ENCODE data around the gene GABPB2.

Gene GABPB2

DNA sequence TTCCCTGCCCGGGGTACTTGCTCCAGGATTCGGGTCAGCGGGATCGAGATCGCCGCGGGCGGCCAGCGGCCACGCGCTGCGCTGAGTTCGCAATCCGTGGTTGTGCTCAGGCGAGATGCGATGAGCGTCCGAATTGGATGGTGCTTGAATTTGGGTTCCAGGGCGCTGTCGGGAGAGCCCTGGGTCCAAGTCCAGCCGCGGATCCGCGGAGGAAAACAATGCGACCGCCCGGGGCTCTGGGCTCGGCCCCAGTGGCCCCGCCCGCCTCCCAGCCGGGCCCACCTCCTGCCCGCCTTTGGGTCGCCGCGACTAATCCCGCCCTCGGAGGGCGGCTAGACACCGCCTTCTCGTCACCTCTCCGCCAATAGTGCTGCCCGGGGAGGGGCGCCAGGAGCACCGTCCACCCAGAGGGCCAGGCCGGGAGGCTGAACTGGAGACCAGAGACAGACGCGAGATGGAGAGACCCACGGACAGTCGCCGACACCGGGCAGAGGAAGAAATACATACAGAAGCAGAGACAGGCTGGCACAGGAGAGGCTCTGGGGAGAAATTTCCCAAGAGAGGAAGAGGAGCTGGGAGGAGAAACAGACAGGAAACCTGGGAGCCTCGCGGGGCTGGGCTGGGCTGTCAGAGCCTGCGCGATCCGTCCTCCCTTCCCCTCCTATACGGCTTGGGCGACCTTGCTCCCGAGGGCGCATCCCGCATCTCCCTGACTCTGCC is 76.0 kb downstream of the GABPB2 start, which contains the start of gene SEMA6C:
SEMA6C (minus strand) TSS at position 220 of the 720 bp plus-strand sequence. CDS start 4,010 bp downstream, outside the sequence.
- H3K27me3 ChIP-seq (ENCODE audit: insufficient read depth, poor library complexity, severe bottlenecking), result no peaks in the 10 kb centered on the region
- peak; percentile 98 for ATAC-seq (ENCODE audit: low read depth)
- peak; percentile 92 for DNase-seq (ENCODE audit: low spot score)
- TF ChIP-seq, protein P1, sequence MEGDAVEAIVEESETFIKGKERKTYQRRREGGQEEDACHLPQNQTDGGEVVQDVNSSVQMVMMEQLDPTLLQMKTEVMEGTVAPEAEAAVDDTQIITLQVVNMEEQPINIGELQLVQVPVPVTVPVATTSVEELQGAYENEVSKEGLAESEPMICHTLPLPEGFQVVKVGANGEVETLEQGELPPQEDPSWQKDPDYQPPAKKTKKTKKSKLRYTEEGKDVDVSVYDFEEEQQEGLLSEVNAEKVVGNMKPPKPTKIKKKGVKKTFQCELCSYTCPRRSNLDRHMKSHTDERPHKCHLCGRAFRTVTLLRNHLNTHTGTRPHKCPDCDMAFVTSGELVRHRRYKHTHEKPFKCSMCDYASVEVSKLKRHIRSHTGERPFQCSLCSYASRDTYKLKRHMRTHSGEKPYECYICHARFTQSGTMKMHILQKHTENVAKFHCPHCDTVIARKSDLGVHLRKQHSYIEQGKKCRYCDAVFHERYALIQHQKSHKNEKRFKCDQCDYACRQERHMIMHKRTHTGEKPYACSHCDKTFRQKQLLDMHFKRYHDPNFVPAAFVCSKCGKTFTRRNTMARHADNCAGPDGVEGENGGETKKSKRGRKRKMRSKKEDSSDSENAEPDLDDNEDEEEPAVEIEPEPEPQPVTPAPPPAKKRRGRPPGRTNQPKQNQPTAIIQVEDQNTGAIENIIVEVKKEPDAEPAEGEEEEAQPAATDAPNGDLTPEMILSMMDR (IDR thresholded peaks at IDR 0.05; ENCODE audit: poor library complexity, severe bottlenecking), result no peak
- no peak within 1 kb of the TSS for H3K27ac ChIP-seq (ENCODE audit: poor library complexity, severe bottlenecking)
- H3K4me1 ChIP-seq (ENCODE audit: insufficient read depth, poor library complexity, severe bottlenecking), result no peaks in the 10 kb centered on the region
- peak within 1 kb of the TSS; percentile 39 for H3K4me3 ChIP-seq (ENCODE audit: severe bottlenecking)
- no peaks in the 10 kb centered on the region for H3K36me3 ChIP-seq (ENCODE audit: low read depth)
- no peaks in the 10 kb centered on the region for H3K9me3 ChIP-seq (ENCODE audit: severe bottlenecking)

DNA sequence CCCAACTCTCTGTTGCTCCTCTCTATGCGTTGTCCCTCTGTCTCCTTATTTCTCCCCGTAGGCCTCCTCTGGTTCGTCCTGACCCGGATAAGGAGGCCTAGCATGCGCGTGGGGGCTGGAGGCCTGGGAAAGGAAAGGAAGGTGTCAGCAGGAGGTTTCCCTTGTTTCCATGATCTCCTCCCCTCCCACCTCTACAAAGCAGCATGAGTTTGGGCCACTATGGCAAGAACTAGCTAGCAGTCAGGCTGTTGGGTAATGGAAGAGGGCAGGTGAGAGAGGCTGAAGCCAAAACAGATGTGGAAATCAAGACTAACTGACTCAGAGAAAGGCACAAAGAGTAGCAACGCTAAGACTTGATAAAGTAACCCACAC is 76.6 kb downstream of the GABPB2 start:
- no peaks in the 10 kb centered on the region for H3K9me3 ChIP-seq (ENCODE audit: severe bottlenecking)
- DNase-seq (ENCODE audit: low spot score) (no peak), ATAC-seq (ENCODE audit: low read depth) (no peak; the same call in 2 of the 3 replicates)
- H3K4me1 ChIP-seq (ENCODE audit: insufficient read depth, poor library complexity, severe bottlenecking), result no peaks in the 10 kb centered on the region
- H3K27me3 ChIP-seq (ENCODE audit: insufficient read depth, poor library complexity, severe bottlenecking), result no peaks in the 10 kb centered on the region
- no peak overlapping the region for H3K27ac ChIP-seq (ENCODE audit: poor library complexity, severe bottlenecking)
- H3K36me3 ChIP-seq (ENCODE audit: low read depth), result no peaks in the 10 kb centered on the region
- H3K4me3 ChIP-seq (ENCODE audit: severe bottlenecking), result peak overlapping the region; percentile 39
- TF ChIP-seq, protein P1 (IDR thresholded peaks at IDR 0.05; ENCODE audit: poor library complexity, severe bottlenecking), result no peak

GRCh38 chr1:151147665-151148064 is 77.1 kb downstream of the GABPB2 start:
- TF ChIP-seq, protein P1 (IDR thresholded peaks at IDR 0.05; ENCODE audit: poor library complexity, severe bottlenecking), result no peak
- no peaks in the 10 kb centered on the region for H3K9me3 ChIP-seq (ENCODE audit: severe bottlenecking)
- DNase-seq (ENCODE audit: low spot score) (no peak), ATAC-seq (ENCODE audit: low read depth) (no peak)
- no peak overlapping the region for H3K27ac ChIP-seq (ENCODE audit: poor library complexity, severe bottlenecking)
- no peak overlapping the region for H3K4me3 ChIP-seq (ENCODE audit: severe bottlenecking)
- H3K36me3 ChIP-seq (ENCODE audit: low read depth), result no peaks in the 10 kb centered on the region
- H3K4me1 ChIP-seq (ENCODE audit: insufficient read depth, poor library complexity, severe bottlenecking), result no peaks in the 10 kb centered on the region
- H3K27me3 ChIP-seq (ENCODE audit: insufficient read depth, poor library complexity, severe bottlenecking), result no peaks in the 10 kb centered on the region

DNA sequence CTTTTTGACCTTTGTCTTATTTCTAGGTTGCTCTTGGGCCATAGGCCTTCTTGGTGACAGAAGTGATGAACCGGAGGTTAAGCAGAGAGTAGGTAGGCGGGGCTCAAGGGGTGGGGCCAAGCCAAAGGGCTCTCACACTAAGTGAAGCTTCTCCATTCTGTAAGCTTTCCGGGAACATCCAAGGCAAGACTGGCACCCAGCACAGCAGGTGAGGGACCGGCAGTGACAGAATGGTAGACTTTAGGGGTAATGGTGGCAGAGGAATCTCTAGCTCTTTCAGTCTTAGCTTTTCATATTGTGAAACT is 85.9 kb downstream of the GABPB2 start, which contains the start of gene TNFAIP8L2:
TNFAIP8L2 (plus strand) TSS at position 135 of the 305 bp plus-strand sequence. CDS start 2,049 bp downstream, outside the sequence.
- H3K27ac ChIP-seq (ENCODE audit: poor library complexity, severe bottlenecking), result no peak within 1 kb of the TSS
- no peaks in the 10 kb centered on the region for H3K27me3 ChIP-seq (ENCODE audit: insufficient read depth, poor library complexity, severe bottlenecking)
- 0 out of 2 replicates have a peak, but pooled peaks cover 5% of the 10 kb centered on the region for H3K36me3 ChIP-seq (ENCODE audit: low read depth)
- H3K4me1 ChIP-seq (ENCODE audit: insufficient read depth, poor library complexity, severe bottlenecking), result no peaks in the 10 kb centered on the region
- no peak within 1 kb of the TSS for H3K4me3 ChIP-seq (ENCODE audit: severe bottlenecking)
- TF ChIP-seq, protein P1 (IDR thresholded peaks at IDR 0.05; ENCODE audit: poor library complexity, severe bottlenecking), result no peak
- DNase-seq (ENCODE audit: low spot score) (no peak), ATAC-seq (ENCODE audit: low read depth) (peak; percentile 45; the same call in 2 of the 3 replicates)
- no peaks in the 10 kb centered on the region for H3K9me3 ChIP-seq (ENCODE audit: severe bottlenecking)

- no peaks in the 10 kb centered on the region for H3K4me1 ChIP-seq (ENCODE audit: insufficient read depth, poor library complexity, severe bottlenecking)
- H3K27me3 ChIP-seq (ENCODE audit: insufficient read depth, poor library complexity, severe bottlenecking), result no peaks in the 10 kb centered on the region
- H3K27ac ChIP-seq (ENCODE audit: poor library complexity, severe bottlenecking), result no peak overlapping the region
- ATAC-seq (ENCODE audit: low read depth) (no peak; the same call in 2 of the 3 replicates), DNase-seq (ENCODE audit: low spot score) (no peak)
- TF ChIP-seq, protein P1 (IDR thresholded peaks at IDR 0.05; ENCODE audit: poor library complexity, severe bottlenecking), result no peak
- H3K36me3 ChIP-seq (ENCODE audit: low read depth), result peaks cover 9% of the 10 kb centered on the region; the same call in 1 of the 2 replicates
- no peaks in the 10 kb centered on the region for H3K9me3 ChIP-seq (ENCODE audit: severe bottlenecking)
- H3K4me3 ChIP-seq (ENCODE audit: severe bottlenecking), result no peak overlapping the region
Measured at GRCh38 chr1:151157067-151157531, 86.5 kb downstream of the GABPB2 start.

Measured in RWPE2 (cell line).